Measurements from ENCODE around the gene KDM2B.

DNA sequence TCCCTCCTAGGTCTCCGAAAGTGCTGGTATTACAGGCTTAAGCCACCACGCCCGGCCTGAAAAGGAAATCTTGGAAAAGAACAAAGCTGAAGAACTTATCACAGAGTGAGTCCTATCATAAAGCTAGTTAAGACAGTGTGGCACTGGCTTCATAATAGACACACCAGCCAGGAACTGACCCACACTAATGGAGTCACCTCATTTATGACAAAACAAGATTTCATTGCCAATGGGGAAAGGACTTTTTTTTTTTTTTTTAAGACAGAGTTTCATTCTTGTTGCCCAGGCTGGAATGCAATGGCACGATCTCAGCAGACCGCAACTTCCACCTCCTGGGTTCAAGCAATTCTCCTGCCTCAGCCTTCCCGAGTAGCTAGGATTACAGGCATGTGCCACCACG is 15.7 kb downstream of the KDM2B start:
- no peak for TF ChIP-seq ZFX (IDR thresholded peaks at IDR 0.05; ENCODE audit: borderline replicate concordance)
- TF ChIP-seq, protein P1, sequence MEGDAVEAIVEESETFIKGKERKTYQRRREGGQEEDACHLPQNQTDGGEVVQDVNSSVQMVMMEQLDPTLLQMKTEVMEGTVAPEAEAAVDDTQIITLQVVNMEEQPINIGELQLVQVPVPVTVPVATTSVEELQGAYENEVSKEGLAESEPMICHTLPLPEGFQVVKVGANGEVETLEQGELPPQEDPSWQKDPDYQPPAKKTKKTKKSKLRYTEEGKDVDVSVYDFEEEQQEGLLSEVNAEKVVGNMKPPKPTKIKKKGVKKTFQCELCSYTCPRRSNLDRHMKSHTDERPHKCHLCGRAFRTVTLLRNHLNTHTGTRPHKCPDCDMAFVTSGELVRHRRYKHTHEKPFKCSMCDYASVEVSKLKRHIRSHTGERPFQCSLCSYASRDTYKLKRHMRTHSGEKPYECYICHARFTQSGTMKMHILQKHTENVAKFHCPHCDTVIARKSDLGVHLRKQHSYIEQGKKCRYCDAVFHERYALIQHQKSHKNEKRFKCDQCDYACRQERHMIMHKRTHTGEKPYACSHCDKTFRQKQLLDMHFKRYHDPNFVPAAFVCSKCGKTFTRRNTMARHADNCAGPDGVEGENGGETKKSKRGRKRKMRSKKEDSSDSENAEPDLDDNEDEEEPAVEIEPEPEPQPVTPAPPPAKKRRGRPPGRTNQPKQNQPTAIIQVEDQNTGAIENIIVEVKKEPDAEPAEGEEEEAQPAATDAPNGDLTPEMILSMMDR (IDR thresholded peaks at IDR 0.05) = no peak

Data from 22Rv1 (cell line).